ENCODE data around the gene HES2. TPM values are rescaled to one million over a fixed set of nuclear protein-coding genes. Genes with fewer than 3 reads are reported as not detected.
"Not testable (repeated sequence)": the region's sequence is repeated elsewhere in the genome, so short reads cannot be mapped to it uniquely, and the experiment has no call there.

Gene HES2
- polyA plus RNA-seq, 1 donor: not detected

GRCh38 chr1:6391951-6392808, 27.5 kb downstream of the HES2 start:
- no peak for DNase-seq (ENCODE audit: low read depth)

- DNase-seq (ENCODE audit: low read depth): no peak
These were observed 29.7 kb downstream of the HES2 start for GRCh38 chr1:6389971-6390370.

GRCh38 chr1:6386371-6386949, 33.3 kb downstream of the HES2 start:
- no peak for DNase-seq (ENCODE audit: low read depth)

- no peak for DNase-seq (ENCODE audit: low read depth)
These were observed 34.1 kb downstream of the HES2 start for GRCh38 chr1:6385488-6386191.

GRCh38 chr1:6384962-6385361, 34.8 kb downstream of the HES2 start:
- peak; percentile 31 for DNase-seq (ENCODE audit: low read depth)

GRCh38 chr1:6384135-6384534, 35.6 kb downstream of the HES2 start:
- DNase-seq (ENCODE audit: low read depth): no peak

GRCh38 chr1:6380037-6380436, 39.7 kb downstream of the HES2 start:
- no peak for DNase-seq (ENCODE audit: low read depth)

- no peak for DNase-seq (ENCODE audit: low read depth)
These were observed 41.5 kb downstream of the HES2 start for GRCh38 chr1:6378096-6378746.

- no peak for DNase-seq (ENCODE audit: low read depth)
These were observed 45.6 kb downstream of the HES2 start for GRCh38 chr1:6373961-6374720.

- DNase-seq (ENCODE audit: low read depth): not testable (repeated sequence)
These were observed 47.5 kb downstream of the HES2 start for GRCh38 chr1:6372236-6372635.

- no peak for DNase-seq (ENCODE audit: low read depth)
These were observed 49.7 kb downstream of the HES2 start for GRCh38 chr1:6370006-6370405.

GRCh38 chr1:6367381-6368012, 52.2 kb downstream of the HES2 start:
- DNase-seq (ENCODE audit: low read depth): no peak

- no peak for DNase-seq (ENCODE audit: low read depth)
These were observed 54.7 kb downstream of the HES2 start for GRCh38 chr1:6365047-6365446.

- not testable (repeated sequence) for DNase-seq (ENCODE audit: low read depth)
These were observed 56.4 kb downstream of the HES2 start for GRCh38 chr1:6363085-6363884.

Other genes starting within 250 kb of the HES2 start
- 0.14 TPM for gene CHD5, start 239.6 kb downstream of the HES2 start, polyA plus RNA-seq (ENCODE audit: insufficient read length)
- 687 TPM for gene RPL22, start 220.3 kb downstream of the HES2 start, polyA plus RNA-seq (ENCODE audit: insufficient read length)
- gene RNF207, start 213.8 kb downstream of the HES2 start, polyA plus RNA-seq (ENCODE audit: insufficient read length): 28.1 TPM
- 37.6 TPM for gene ICMT, start 184.0 kb downstream of the HES2 start, polyA plus RNA-seq (ENCODE audit: insufficient read length)
- gene HES3, start 175.7 kb downstream of the HES2 start, polyA plus RNA-seq (ENCODE audit: insufficient read length): not detected
- 17.2 TPM for gene GPR153, start 158.8 kb downstream of the HES2 start, polyA plus RNA-seq (ENCODE audit: insufficient read length)
- gene ACOT7, start 26.2 kb downstream of the HES2 start, polyA plus RNA-seq (ENCODE audit: insufficient read length): 13.4 TPM
- gene ESPN, start 4.9 kb upstream of the HES2 start, polyA plus RNA-seq (ENCODE audit: insufficient read length): 3.0 TPM
- 10.4 TPM for gene TNFRSF25, start 46.3 kb upstream of the HES2 start, polyA plus RNA-seq (ENCODE audit: insufficient read length)
- gene PLEKHG5, start 71.7 kb upstream of the HES2 start, polyA plus RNA-seq (ENCODE audit: insufficient read length): 10.6 TPM
- 13.6 TPM for gene NOL9, start 134.6 kb upstream of the HES2 start, polyA plus RNA-seq (ENCODE audit: insufficient read length)
- 5.5 TPM for gene TAS1R1, start 135.4 kb upstream of the HES2 start, polyA plus RNA-seq (ENCODE audit: insufficient read length)
- gene ZBTB48, start 160.1 kb upstream of the HES2 start, polyA plus RNA-seq (ENCODE audit: insufficient read length): 23.8 TPM
- gene KLHL21, start 182.9 kb upstream of the HES2 start, polyA plus RNA-seq (ENCODE audit: insufficient read length): 41.1 TPM
- gene PHF13, start 193.8 kb upstream of the HES2 start, polyA plus RNA-seq (ENCODE audit: insufficient read length): 18.4 TPM
- 16.8 TPM for gene THAP3, start 204.9 kb upstream of the HES2 start, polyA plus RNA-seq (ENCODE audit: insufficient read length)

All from forelimb muscle (tissue), 1 donor.